PFSK-1 (cell line): ENCODE results near the gene HOXA3.

Source experiments
- FOXP2 ChIP-seq: optimal IDR thresholded peaks from 2 replicates; pipeline ENCODE3; 2011; ENCODE audit warnings: borderline replicate concordance, control low read depth, inconsistent platforms; ENCODE audit not compliant: insufficient read depth; ENCODE audit errors: extremely low read length, extremely low read depth
- POLR2AphosphoS5 ChIP-seq: IDR thresholded peaks from 2 replicates; pipeline ENCODE4 v1.6.1; 2012; ENCODE audit warnings: low read depth, mild to moderate bottlenecking, control low read depth, low read length, moderate library complexity
- SIN3A ChIP-seq: IDR thresholded peaks from 2 replicates; pipeline ENCODE4 v1.6.1; 2012; ENCODE audit warnings: mild to moderate bottlenecking, low read length, moderate library complexity, borderline replicate concordance; ENCODE audit not compliant: insufficient read depth
- TAF1 ChIP-seq: IDR thresholded peaks from 2 replicates; pipeline ENCODE4 v1.6.1; 2012; ENCODE audit warnings: low read length, control low read depth, borderline replicate concordance; ENCODE audit not compliant: insufficient read depth
- TF ChIP-seq, protein P1 (sequence below), 2 experiments: IDR thresholded peaks; 2 replicates each; pipeline versions ENCODE4 v1.6.1 to v1.8.0; 2011 to 2012; ENCODE audit warnings: low read depth in 2 of 2, low read length in 2 of 2, control low read depth in 1 of 2, inconsistent platforms in 1 of 2, mild to moderate bottlenecking in 1 of 2, moderate library complexity in 1 of 2; ENCODE audit not compliant: insufficient read depth in 1 of 2

HOXA3 gene

DNA sequence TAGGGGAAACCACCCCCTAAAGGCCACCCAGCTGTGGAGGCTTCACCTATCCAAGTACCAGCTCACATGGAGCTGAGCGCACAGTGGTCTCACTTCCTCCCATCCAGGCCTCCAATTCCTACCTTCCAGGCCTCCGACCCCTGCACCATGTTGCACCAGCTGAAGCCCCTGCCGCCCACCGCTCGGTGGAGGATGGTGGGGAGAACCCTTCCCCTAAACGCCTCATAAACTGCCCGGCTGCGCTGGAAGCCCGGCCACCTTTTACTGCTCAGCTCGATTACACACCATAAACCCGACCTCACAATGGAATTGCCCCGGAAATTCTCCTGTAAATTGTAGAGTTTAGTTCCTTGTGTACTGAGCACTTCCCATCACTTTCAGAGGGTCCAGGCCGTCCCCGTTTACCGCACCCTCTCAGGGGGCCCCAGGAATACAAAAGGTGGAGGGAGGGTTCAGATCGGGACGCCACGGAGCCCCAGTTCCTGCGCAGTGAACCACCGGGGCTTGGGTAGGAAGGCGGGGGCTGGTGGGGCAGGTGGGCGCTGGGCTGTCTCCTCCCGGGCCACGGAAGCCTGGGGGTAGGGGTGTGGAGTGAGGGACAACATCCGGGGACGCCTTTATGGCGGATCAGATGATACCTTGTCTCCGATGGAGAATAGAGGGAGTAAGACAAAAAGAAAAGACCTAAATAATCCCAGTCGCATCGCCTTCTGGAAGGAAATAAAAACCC, 5.5 kb upstream of the HOXA3 start:
- no peak for TF ChIP-seq FOXP2
- TF ChIP-seq, protein P1, sequence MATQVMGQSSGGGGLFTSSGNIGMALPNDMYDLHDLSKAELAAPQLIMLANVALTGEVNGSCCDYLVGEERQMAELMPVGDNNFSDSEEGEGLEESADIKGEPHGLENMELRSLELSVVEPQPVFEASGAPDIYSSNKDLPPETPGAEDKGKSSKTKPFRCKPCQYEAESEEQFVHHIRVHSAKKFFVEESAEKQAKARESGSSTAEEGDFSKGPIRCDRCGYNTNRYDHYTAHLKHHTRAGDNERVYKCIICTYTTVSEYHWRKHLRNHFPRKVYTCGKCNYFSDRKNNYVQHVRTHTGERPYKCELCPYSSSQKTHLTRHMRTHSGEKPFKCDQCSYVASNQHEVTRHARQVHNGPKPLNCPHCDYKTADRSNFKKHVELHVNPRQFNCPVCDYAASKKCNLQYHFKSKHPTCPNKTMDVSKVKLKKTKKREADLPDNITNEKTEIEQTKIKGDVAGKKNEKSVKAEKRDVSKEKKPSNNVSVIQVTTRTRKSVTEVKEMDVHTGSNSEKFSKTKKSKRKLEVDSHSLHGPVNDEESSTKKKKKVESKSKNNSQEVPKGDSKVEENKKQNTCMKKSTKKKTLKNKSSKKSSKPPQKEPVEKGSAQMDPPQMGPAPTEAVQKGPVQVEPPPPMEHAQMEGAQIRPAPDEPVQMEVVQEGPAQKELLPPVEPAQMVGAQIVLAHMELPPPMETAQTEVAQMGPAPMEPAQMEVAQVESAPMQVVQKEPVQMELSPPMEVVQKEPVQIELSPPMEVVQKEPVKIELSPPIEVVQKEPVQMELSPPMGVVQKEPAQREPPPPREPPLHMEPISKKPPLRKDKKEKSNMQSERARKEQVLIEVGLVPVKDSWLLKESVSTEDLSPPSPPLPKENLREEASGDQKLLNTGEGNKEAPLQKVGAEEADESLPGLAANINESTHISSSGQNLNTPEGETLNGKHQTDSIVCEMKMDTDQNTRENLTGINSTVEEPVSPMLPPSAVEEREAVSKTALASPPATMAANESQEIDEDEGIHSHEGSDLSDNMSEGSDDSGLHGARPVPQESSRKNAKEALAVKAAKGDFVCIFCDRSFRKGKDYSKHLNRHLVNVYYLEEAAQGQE (IDR thresholded peaks at IDR 0.05; ENCODE audit: insufficient read depth in 1 of 2, low read depth in 2 of 2, low read length in 2 of 2), result no peak
- TF ChIP-seq SIN3A, result no peak
- TF ChIP-seq TAF1, result no peak
- TF ChIP-seq POLR2AphosphoS5, result no peak

DNA sequence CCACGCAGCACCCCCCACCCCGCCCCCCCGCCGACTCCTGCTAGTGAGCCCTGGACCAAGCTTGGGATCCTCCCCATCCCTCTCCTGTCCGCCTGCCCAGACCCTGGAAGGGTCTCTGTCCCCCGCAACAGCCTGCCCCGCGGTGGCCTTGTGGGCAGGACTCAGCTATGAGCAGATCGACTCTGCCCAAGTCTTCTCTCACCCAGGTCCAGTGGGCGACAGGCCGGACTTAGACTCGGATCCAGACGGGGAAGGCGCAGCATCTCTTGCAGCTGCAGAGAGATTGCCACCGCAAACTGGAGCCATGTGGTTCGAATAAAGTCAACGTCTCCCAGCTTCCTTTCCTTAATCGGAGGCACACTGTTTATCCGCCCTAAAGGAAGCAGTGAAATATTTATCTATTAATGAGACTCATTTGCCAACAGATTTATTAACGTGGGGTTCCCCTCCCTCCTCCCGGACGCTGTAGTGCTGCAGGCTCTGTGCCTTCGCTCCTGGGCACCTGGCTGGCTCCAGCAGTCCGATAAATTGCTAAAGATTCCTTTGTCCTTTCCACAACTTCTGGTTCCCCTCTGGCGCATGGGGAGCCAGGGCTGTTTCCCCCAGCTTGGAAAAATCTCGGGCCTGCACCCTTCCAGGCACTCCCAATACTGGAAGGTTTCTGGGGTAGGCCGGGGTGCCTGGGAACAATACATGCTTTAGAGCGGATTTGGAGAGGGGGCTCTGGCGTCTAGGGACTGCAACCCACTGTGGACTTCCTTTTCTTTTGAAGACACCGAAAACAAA, 4.7 kb upstream of the HOXA3 start:
- TF ChIP-seq, protein P1 (IDR thresholded peaks at IDR 0.05; ENCODE audit: insufficient read depth in 1 of 2, low read depth in 2 of 2, low read length in 2 of 2), result no peak
- TF ChIP-seq FOXP2, result no peak
- no peak for TF ChIP-seq TAF1
- TF ChIP-seq POLR2AphosphoS5, result no peak
- no peak for TF ChIP-seq SIN3A

GRCh38 chr7:27156508-27156898, 4.1 kb upstream of the HOXA3 start, which contains the start of gene HOXA7:
HOXA7 (minus strand) TSS chr7:27156675; CDS start chr7:27156545, 130 bp downstream.
- TF ChIP-seq SIN3A (no peak), TAF1 (no peak), FOXP2 (no peak), POLR2AphosphoS5 (no peak)
- TF ChIP-seq, protein P1 (IDR thresholded peaks at IDR 0.05; ENCODE audit: insufficient read depth in 1 of 2, low read depth in 2 of 2, low read length in 2 of 2), result no peak

- TF ChIP-seq FOXP2 (no peak), SIN3A (no peak), POLR2AphosphoS5 (no peak), TAF1 (no peak)
- TF ChIP-seq, protein P1 (IDR thresholded peaks at IDR 0.05; ENCODE audit: insufficient read depth in 1 of 2, low read depth in 2 of 2, low read length in 2 of 2), result no peak
These were observed 3.6 kb upstream of the HOXA3 start for GRCh38 chr7:27155816-27156507.
